ENCODE data around the gene BPTF. TPM values are rescaled to one million over a fixed set of nuclear protein-coding genes. Genes with fewer than 3 reads are reported as not detected.
"Not testable (repeated sequence)": the region's sequence is repeated elsewhere in the genome, so short reads cannot be mapped to it uniquely, and the experiment has no call there.

Gene BPTF
- total and polyA plus RNA-seq, 8 donors: 75.4 to 137 (median 126) TPM

DNA sequence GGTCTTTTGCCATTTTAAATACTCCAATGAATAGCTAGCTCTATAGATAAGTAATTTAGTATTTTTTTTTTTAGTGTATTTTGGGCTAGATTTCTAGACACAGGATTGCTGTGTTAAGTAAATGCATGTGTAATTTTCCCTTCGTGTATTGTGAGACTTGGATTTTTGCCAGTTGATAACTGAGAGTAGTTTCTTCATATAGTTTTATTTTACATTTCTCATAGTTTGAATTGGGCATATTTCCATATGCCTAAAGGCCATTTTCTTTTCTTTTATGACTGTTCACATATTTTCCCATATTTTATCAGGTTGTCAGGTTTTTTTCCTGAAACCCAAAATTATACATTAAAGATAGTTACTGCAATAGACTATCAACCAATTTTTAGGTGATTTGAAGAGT is 59.4 kb downstream of the BPTF start:
- TF ChIP-seq, protein P1, sequence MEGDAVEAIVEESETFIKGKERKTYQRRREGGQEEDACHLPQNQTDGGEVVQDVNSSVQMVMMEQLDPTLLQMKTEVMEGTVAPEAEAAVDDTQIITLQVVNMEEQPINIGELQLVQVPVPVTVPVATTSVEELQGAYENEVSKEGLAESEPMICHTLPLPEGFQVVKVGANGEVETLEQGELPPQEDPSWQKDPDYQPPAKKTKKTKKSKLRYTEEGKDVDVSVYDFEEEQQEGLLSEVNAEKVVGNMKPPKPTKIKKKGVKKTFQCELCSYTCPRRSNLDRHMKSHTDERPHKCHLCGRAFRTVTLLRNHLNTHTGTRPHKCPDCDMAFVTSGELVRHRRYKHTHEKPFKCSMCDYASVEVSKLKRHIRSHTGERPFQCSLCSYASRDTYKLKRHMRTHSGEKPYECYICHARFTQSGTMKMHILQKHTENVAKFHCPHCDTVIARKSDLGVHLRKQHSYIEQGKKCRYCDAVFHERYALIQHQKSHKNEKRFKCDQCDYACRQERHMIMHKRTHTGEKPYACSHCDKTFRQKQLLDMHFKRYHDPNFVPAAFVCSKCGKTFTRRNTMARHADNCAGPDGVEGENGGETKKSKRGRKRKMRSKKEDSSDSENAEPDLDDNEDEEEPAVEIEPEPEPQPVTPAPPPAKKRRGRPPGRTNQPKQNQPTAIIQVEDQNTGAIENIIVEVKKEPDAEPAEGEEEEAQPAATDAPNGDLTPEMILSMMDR (IDR thresholded peaks at IDR 0.05): no peak
- no peak overlapping the region for H3K27ac ChIP-seq
- peaks cover 0 to 4% of the 10 kb centered on the region in 2 donors for H3K4me1 ChIP-seq
- peaks cover 0 to 26% of the 10 kb centered on the region in 2 donors for H3K36me3 ChIP-seq
- no peak for DNase-seq
- intact Hi-C loops (cut with DNase I): no loop called here
- no peaks in the 10 kb centered on the region for H3K27me3 ChIP-seq
- H3K9me3 ChIP-seq: no peaks in the 10 kb centered on the region
- H3K4me3 ChIP-seq: no peak overlapping the region
- ATAC-seq: no peak

DNA sequence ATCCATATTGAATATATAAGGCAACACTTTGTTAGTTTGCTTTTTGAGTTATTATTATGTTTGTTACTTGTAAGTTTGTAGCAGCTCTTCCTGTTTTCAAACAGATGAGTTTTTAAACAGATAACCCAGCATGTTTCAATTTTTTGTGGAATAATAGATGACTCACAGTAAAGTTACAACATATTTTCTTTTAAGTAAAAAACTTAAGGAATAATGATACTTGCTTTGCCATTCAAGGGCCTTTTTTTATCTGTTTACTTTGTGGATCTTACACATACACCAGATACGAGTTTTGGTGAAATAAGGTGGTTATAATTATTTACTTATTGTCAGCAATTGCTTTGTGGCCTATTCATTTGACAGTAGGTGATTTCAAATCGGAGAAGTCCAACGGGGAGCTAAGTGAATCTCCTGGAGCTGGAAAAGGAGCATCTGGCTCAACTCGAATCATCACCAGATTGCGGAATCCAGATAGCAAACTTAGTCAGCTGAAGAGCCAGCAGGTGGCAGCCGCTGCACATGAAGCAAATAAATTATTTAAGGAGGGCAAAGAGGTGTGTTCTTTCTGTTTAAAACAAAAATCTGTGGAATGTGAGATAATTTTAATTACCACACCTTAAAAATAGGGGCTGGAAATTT is 66.3 kb downstream of the BPTF start:
- Histone ChIP-seq H3K27me3 (no peaks in the 10 kb centered on the region), H3K9me3 (no peaks in the 10 kb centered on the region), H3K36me3 (peaks cover 0 to 73% of the 10 kb centered on the region in 2 donors), H3K4me3 (no peak overlapping the region), H3K27ac (no peak overlapping the region), H3K4me1 (no peaks in the 10 kb centered on the region)
- ATAC-seq: peak; percentile 67
- intact Hi-C loops (cut with DNase I): no loop called here
- TF ChIP-seq, protein P1 (IDR thresholded peaks at IDR 0.05): no peak
- DNase-seq: peak in 1 of 4 donors; percentile 11

DNA sequence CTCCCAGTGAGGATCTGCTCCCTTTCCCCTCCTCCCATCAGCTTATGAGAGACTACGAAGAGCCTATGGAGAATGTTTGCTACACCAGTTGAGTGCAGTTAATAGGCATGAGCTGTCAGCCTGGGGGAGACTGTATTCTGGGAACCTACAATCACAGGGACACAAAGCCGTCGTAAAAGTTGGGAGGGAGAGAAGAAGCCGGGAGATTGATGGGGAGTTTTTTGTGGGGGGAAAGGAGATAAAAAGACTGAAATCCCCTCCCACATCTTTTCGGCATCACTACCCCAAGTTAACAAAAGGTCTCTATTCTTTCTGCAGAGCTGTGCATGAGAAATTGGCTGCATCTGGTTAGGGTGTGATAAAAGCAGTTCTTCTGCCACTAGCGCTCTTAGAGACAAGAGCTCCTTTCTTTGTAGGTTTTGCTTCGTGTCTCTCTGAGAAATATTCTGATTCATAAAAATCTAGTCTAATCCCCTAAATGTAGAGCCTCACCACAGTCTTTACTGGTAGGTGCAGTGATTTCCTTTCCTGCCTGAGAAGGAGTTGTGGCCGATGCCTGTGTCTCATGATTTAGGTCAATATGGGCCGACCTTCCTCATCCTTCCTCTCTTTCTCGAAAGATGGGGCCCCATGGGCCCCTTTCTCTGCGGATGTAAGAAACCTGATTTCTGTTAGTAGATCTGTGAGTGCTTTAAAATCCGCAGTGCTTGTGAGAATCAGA is 77.4 kb downstream of the BPTF start:
- intact Hi-C loops (cut with DNase I): no loop called here
- H3K27me3 ChIP-seq: no peaks in the 10 kb centered on the region
- TF ChIP-seq, protein P1 (IDR thresholded peaks at IDR 0.05): no peak
- H3K27ac ChIP-seq: no peak overlapping the region
- H3K4me3 ChIP-seq: no peak overlapping the region
- no peak for DNase-seq
- H3K4me1 ChIP-seq: no peaks in the 10 kb centered on the region
- H3K36me3 ChIP-seq: peaks cover 0 to 98% of the 10 kb centered on the region in 2 donors
- no peak for ATAC-seq
- no peaks in the 10 kb centered on the region for H3K9me3 ChIP-seq

DNA sequence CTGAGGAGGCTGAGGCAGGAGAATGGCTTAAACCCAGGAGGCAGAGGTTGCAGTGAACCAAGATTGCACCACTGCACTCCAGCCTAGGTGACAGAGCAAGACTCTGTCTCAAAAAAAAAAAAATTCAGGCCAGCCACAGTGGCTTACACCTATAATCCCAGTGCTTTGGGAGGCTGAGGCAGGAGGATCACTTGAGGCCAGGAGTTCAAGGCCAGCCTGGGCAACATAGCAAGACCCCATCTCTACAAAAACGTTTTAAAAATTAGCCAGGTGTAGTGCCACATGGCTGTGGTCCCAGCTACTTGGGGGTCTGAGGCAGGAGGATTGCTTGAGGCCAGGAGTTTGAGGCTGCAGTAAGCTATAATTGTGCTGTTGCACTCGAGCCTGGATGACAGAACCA is 80.0 kb downstream of the BPTF start:
- H3K4me3 ChIP-seq; H3K4me1 ChIP-seq; H3K27ac ChIP-seq; intact Hi-C loops (cut with DNase I); DNase-seq; ATAC-seq; H3K27me3 ChIP-seq; H3K9me3 ChIP-seq: not testable (repeated sequence)
- H3K36me3 ChIP-seq: peaks cover 0 to 96% of the 10 kb centered on the region in 2 donors

DNA sequence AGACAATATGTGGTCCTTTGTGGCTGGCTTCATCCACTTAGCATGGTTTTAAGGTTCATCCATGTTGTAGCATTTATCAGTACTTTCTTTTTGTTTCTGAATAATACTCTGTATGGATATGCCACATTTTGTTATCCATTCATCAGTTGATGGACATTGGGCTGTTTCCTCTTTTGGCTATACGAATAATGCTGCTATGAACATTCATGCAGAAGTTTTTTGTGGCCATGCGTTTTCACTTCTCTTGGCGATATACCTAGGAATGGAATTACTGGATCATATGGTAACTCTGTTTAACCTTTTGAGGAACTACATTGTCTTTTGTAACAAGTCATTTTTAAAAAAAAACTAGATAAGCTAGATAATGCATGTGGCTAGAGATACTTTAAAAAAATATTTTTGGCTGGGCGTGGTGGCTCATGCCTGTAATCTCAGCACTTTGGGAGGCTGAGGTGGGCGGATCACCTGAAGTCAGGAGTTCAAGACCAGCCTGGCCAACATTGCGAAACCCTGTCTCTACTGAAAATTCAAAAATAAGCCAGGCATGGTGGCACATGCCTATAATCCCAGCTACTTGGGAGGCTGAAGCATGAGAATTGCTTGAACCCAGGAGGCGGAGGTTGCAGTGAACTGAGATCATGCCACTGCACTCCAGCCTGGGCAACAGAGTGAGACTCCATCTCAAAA is 85.0 kb downstream of the BPTF start:
- DNase-seq; intact Hi-C loops (cut with DNase I); H3K27me3 ChIP-seq; H3K4me1 ChIP-seq; H3K4me3 ChIP-seq; ATAC-seq; H3K27ac ChIP-seq; H3K9me3 ChIP-seq: not testable (repeated sequence)
- peaks cover 0 to 95% of the 10 kb centered on the region in 2 donors for H3K36me3 ChIP-seq

All from left lung (tissue), 10 donors.